NCI-H446 treated with DMSO at 0.1 percent for 48 hours (cell line): Measurements from ENCODE around the gene OPA1.

Source experiments
- DNase-seq: peaks from one replicate; lab custom pipeline; 2025; lab: John Stamatoyannopoulos, UW

Gene OPA1

GRCh38 chr3:193592841-193593667 lies at the start of gene OPA1:
Gene OPA1, plus strand, starts transcription at chr3:193593208. Its CDS starts 170 bp downstream, at chr3:193593378.
- peak; percentile 98 for DNase-seq

GRCh38 chr3:193544289-193544688 lies 48.7 kb upstream of the OPA1 start:
- no peak for DNase-seq

- DNase-seq = no peak
Observed at GRCh38 chr3:193545304-193545703, 47.7 kb upstream of the OPA1 start.

- DNase-seq = no peak
Observed at GRCh38 chr3:193546129-193546528, 46.9 kb upstream of the OPA1 start.

- DNase-seq = no peak
Observed at GRCh38 chr3:193548406-193548805, 44.6 kb upstream of the OPA1 start.

- DNase-seq = no peak
Observed at GRCh38 chr3:193552923-193553322, 40.1 kb upstream of the OPA1 start.

GRCh38 chr3:193553586-193553985 lies 39.4 kb upstream of the OPA1 start:
- DNase-seq = no peak

GRCh38 chr3:193554811-193555210 lies 38.2 kb upstream of the OPA1 start, which contains the start of gene ATP13A4:
Gene ATP13A4, minus strand, starts transcription at chr3:193554895. Its CDS starts 96 bp downstream, at chr3:193554799.
- DNase-seq = no peak

GRCh38 chr3:193556841-193557240 lies 36.2 kb upstream of the OPA1 start:
- no peak for DNase-seq

- DNase-seq = no peak
Observed at GRCh38 chr3:193559100-193559499, 33.9 kb upstream of the OPA1 start.

GRCh38 chr3:193560091-193560490 lies 32.9 kb upstream of the OPA1 start:
- no peak for DNase-seq

- DNase-seq = peak; percentile 18
Observed at GRCh38 chr3:193560870-193561269, 32.1 kb upstream of the OPA1 start.

GRCh38 chr3:193563426-193563825 lies 29.6 kb upstream of the OPA1 start:
- DNase-seq = no peak

- DNase-seq = no peak
Observed at GRCh38 chr3:193564012-193564411, 29.0 kb upstream of the OPA1 start.

- no peak for DNase-seq
Observed at GRCh38 chr3:193569119-193569518, 23.9 kb upstream of the OPA1 start.

- DNase-seq = peak; percentile 54
Observed at GRCh38 chr3:193572426-193572908, 20.5 kb upstream of the OPA1 start.

GRCh38 chr3:193573403-193574191 lies 19.4 kb upstream of the OPA1 start:
- DNase-seq = no peak

GRCh38 chr3:193574488-193575070 lies 18.4 kb upstream of the OPA1 start:
- no peak for DNase-seq

- no peak for DNase-seq
Observed at GRCh38 chr3:193585530-193585929, 7.5 kb upstream of the OPA1 start.

- no peak for DNase-seq
Observed at GRCh38 chr3:193586526-193586925, 6.5 kb upstream of the OPA1 start.

GRCh38 chr3:193589129-193589528 lies 3.9 kb upstream of the OPA1 start:
- no peak for DNase-seq

- DNase-seq = no peak
Observed at GRCh38 chr3:193589616-193590015, 3.4 kb upstream of the OPA1 start.
